ENCODE measurements around the gene CYBC1.
A peak's percentile ranks its signal among the peaks of the same experiment; 100 is the strongest.

CYBC1 gene

DNA sequence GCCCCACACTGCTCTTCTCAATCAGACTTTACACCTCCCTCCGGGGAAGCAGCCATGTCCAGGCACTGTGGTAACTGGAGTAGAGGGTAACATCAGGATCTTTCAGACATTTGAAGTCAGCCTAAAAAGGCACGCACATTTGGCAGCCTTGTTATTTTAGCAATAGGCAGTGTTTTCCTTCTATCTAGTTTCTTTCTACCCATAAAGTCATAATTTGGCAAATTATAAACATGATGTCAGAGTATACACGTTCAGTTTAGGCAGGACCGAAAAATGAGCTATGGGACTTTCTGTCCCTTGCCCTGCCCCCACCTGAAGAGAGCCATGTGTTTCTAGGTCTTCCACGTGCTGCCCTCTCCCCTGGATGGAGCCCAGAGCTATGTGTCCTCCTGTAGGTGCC is 29.1 kb upstream of the CYBC1 start:
- no peak for TF ChIP-seq CTCF (IDR thresholded peaks at IDR 0.05; ENCODE audit: low read depth, low read length)

GRCh38 chr17:82477934-82478333 is 27.4 kb upstream of the CYBC1 start:
- no peak overlapping the region for H3K4me3 ChIP-seq (replicated peaks in 1 of 2; ENCODE audit: low read depth in 2 of 2, low read length in 2 of 2)
- DNase-seq (ENCODE audit: low read depth in 2 of 2): no peak
- TF ChIP-seq CTCF (IDR thresholded peaks at IDR 0.05; ENCODE audit: low read depth, low read length): no peak

More for the DNA sequence above, 29.1 kb upstream of the CYBC1 start:
- H3K4me3 ChIP-seq (replicated peaks in 1 of 2; ENCODE audit: low read depth in 2 of 2, low read length in 2 of 2): no peak overlapping the region
- no peak for DNase-seq (ENCODE audit: low read depth in 2 of 2)

GRCh38 chr17:82475458-82475857 is 24.9 kb upstream of the CYBC1 start:
- TF ChIP-seq CTCF (IDR thresholded peaks at IDR 0.05; ENCODE audit: low read depth, low read length): no peak
- DNase-seq (ENCODE audit: low read depth in 2 of 2): peak in 1 of 2 donors; percentile 39
- H3K4me3 ChIP-seq (replicated peaks in 1 of 2; ENCODE audit: low read depth in 2 of 2, low read length in 2 of 2): no peak overlapping the region

DNA sequence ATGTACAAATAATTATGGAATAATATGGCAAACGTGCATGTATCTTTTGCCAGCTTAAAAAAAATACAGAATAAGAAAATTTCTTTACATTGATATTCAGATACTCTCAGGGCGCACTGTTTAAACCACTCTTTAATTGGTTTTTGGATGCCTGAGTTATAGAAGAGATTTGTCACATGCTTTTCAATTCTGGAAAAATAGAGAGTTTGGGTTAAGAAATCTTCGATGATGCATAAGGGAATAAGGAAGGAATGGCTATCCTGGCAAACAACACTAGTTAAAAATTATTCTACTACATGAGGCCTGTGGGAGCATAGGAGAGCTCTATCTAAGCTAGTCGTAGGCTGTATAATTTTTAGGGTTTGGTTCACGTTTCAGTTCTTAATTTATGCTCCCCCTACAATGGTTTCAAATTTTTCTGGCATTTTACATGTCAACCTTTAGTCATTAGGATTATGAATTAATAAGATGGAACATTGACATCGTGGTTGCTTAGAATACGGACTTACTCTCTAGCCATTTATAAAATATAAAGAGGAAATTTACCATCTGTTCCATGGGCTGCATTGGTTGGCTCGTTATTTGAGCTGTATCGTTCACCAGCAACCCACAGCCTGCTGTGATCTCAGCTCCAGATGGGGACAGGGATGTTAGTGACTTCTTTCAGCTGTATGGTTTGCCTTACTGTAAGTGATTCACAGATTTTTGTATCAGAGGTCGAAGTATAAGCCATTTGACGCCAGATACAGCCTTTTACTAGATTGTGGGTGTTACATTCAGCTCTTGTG is 23.9 kb upstream of the CYBC1 start:
- no peak for TF ChIP-seq CTCF (IDR thresholded peaks at IDR 0.05; ENCODE audit: low read depth, low read length)
- H3K4me3 ChIP-seq (replicated peaks in 1 of 2; ENCODE audit: low read depth in 2 of 2, low read length in 2 of 2): no peak overlapping the region
- no peak for DNase-seq (ENCODE audit: low read depth in 2 of 2)

DNA sequence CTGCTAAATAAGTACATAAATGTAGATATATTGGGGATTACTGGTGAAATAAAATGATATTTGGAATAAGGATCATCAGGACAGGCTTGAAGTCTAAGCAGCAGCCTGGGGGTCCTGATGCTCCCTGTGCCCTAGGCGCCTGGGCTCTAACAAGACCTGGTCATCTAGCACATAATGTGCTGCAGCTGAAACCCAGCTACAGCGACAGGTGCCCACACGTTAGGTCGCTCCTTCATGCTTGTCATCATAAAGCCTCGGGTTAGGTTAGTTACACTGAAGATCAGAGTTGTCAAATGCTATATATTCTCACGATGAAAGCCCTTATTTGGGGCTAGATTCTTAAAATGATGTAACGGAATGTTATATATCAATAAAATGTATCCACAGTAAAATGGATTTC is 19.5 kb upstream of the CYBC1 start:
- no peak overlapping the region for H3K4me3 ChIP-seq (replicated peaks in 1 of 2; ENCODE audit: low read depth in 2 of 2, low read length in 2 of 2)
- no peak for DNase-seq (ENCODE audit: low read depth in 2 of 2)
- TF ChIP-seq CTCF (IDR thresholded peaks at IDR 0.05; ENCODE audit: low read depth, low read length): no peak

- TF ChIP-seq CTCF (IDR thresholded peaks at IDR 0.05; ENCODE audit: low read depth, low read length): no peak
- no peak overlapping the region for H3K4me3 ChIP-seq (replicated peaks in 1 of 2; ENCODE audit: low read depth in 2 of 2, low read length in 2 of 2)
- peak in 1 of 2 donors; percentile 26 for DNase-seq (ENCODE audit: low read depth in 2 of 2)
These were observed 18.1 kb upstream of the CYBC1 start for GRCh38 chr17:82468692-82469091.
